ENCODE results near the gene KDELR1. TPM values are rescaled to one million over a fixed set of nuclear protein-coding genes. Genes with fewer than 3 reads are reported as not detected.

KDELR1 gene
- total and polyA plus RNA-seq, 2 donors (not counting 3 experiments of a cell fraction or from before 2014, with no cell fraction given) = 199 to 224 TPM

DNA sequence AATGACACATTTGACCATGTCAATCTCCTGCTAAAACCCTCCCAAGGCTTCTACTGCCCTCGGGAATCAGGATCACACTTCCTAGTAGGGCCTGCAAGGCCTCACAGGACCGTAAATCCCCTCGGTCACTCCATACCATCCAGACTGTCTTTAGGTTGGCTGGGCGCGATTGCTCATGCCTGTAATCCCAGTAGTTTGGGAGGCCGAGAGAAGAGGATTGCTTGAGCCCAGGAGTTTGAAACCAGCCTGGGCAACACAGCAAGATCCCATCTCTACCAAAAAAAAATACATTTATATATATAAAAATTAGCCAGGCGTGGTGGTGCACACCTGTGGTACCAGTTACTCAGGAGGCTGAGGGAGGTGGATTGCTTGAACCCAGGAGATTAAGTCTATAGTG lies 42.6 kb downstream of the KDELR1 start:
- TF ChIP-seq EZH2 (IDR thresholded peaks at IDR 0.05; ENCODE audit: borderline replicate concordance, low read depth, low read length, severe bottlenecking) = no peak
- no peak for TF ChIP-seq JUN (IDR thresholded peaks at IDR 0.05; ENCODE audit: borderline replicate concordance, insufficient read depth, insufficient read length, low read depth)
- no peak for TF ChIP-seq GATA2 (IDR thresholded peaks at IDR 0.05; ENCODE audit: insufficient read depth, insufficient read length, low read depth, low read length)
- TF ChIP-seq MYC (IDR thresholded peaks at IDR 0.05; ENCODE audit: low read depth, low read length) = no peak
- no peak for TF ChIP-seq FOS (IDR thresholded peaks at IDR 0.05; ENCODE audit: borderline replicate concordance, insufficient read depth, low read length)
- TF ChIP-seq POLR2A (IDR thresholded peaks at IDR 0.05; ENCODE audit: low read depth, low read length) = no peak
- TF ChIP-seq, protein P1, sequence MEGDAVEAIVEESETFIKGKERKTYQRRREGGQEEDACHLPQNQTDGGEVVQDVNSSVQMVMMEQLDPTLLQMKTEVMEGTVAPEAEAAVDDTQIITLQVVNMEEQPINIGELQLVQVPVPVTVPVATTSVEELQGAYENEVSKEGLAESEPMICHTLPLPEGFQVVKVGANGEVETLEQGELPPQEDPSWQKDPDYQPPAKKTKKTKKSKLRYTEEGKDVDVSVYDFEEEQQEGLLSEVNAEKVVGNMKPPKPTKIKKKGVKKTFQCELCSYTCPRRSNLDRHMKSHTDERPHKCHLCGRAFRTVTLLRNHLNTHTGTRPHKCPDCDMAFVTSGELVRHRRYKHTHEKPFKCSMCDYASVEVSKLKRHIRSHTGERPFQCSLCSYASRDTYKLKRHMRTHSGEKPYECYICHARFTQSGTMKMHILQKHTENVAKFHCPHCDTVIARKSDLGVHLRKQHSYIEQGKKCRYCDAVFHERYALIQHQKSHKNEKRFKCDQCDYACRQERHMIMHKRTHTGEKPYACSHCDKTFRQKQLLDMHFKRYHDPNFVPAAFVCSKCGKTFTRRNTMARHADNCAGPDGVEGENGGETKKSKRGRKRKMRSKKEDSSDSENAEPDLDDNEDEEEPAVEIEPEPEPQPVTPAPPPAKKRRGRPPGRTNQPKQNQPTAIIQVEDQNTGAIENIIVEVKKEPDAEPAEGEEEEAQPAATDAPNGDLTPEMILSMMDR (IDR thresholded peaks at IDR 0.05; ENCODE audit: extremely low read depth in 1 of 2, insufficient read depth in 1 of 2, low read depth in 1 of 2, low read length in 2 of 2) = no peak
- TF ChIP-seq, protein P2, sequence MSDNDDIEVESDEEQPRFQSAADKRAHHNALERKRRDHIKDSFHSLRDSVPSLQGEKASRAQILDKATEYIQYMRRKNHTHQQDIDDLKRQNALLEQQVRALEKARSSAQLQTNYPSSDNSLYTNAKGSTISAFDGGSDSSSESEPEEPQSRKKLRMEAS (IDR thresholded peaks at IDR 0.05; ENCODE audit: insufficient read depth, insufficient read length) = no peak
- TF ChIP-seq POLR2AphosphoS5 (IDR thresholded peaks at IDR 0.05; ENCODE audit: insufficient read depth, low read depth, low read length) = no peak

More for the DNA sequence above, 42.6 kb downstream of the KDELR1 start:
- H3K27me3 ChIP-seq (ENCODE audit: control insufficient read depth in 2 of 2, insufficient read depth in 2 of 2, low read length in 2 of 2) = no peaks in the 10 kb centered on the region
- no peak overlapping the region for H3K4me3 ChIP-seq (replicated peaks in 1 of 3; ENCODE audit: insufficient read depth in 1 of 3, low read depth in 1 of 3, low read length in 3 of 3)
- ChIA-PET POLR2A (no interaction called here), CTCF (interaction anchor here (2.8 kb wide), 1 partner anchor 35 kb away, joined by 12 read pairs; no protein-coding TSS in a partner anchor)
- H3K4me2 ChIP-seq (ENCODE audit: insufficient read depth, low read length) = no peak overlapping the region
- H3K9me3 ChIP-seq (replicated peaks; ENCODE audit: control insufficient read depth, insufficient read depth, low read length) = no peaks in the 10 kb centered on the region
- no peaks in the 10 kb centered on the region for H3K36me3 ChIP-seq (ENCODE audit: control insufficient read depth in 2 of 2, extremely low read depth in 1 of 2, insufficient read depth in 2 of 2, low read length in 2 of 2)
- H3K27ac ChIP-seq (ENCODE audit: insufficient read depth, low read depth, low read length) = no peak overlapping the region
- H3K4me1 ChIP-seq (ENCODE audit: control insufficient read depth, extremely low read depth, insufficient read depth, low read length) = no peaks in the 10 kb centered on the region
- H3K9ac ChIP-seq (replicated peaks; ENCODE audit: extremely low read depth, insufficient read depth, low read length) = no peak overlapping the region
- DNase-seq (ENCODE audit: low read depth, low spot score) = no peak
- no TSS peak for BruUV-seq (replicated peaks)
- intact Hi-C loops (cut with micrococcal nuclease) (no loop called here), dilution Hi-C loops (cut with MboI; ENCODE audit: extremely low pct_ligation_motif_present, low sequenced_read_pairs) (no loop called here)
- H3K79me2 ChIP-seq (ENCODE audit: control insufficient read depth, insufficient read depth, low read length) = no peaks in the 10 kb centered on the region
- FAIRE-seq = no peak
- H4K20me1 ChIP-seq (replicated peaks; ENCODE audit: control insufficient read depth, extremely low read depth, insufficient read depth, low read length) = no peaks in the 10 kb centered on the region
- no peak overlapping the region for H2AFZ ChIP-seq (ENCODE audit: low read depth, low read length)
- H3K9me1 ChIP-seq (replicated peaks; ENCODE audit: control insufficient read depth, extremely low read depth, insufficient read depth, low read length) = no peaks in the 10 kb centered on the region
